K562 (cell line): ENCODE results near the gene TMEM200A.

Experiments
- CBX3 ChIP-seq, 2 experiments: IDR thresholded peaks; 1 replicate in 1 of 2; 2 replicates in 1 of 2; pipeline ENCODE4 v1.6.1; 2012; ENCODE audit warnings: inconsistent platforms in 2 of 2, low read length in 2 of 2, borderline replicate concordance in 1 of 2, control low read depth in 1 of 2
- ESRRA ChIP-seq: fragments of 450-650 bp; IDR thresholded peaks from 2 replicates; pipeline ENCODE4 v1.6.1; 2014; ENCODE audit warnings: low read depth, mild to moderate bottlenecking, moderate library complexity, borderline replicate concordance
- IRF2 ChIP-seq: sonication (generic); formaldehyde crosslinking; IDR thresholded peaks from 2 replicates; pipeline ENCODE4 v1.8.1; 2022; ENCODE audit warnings: mild to moderate bottlenecking, missing genetic modification reagents
- JUN ChIP-seq, 2 experiments: sonication (generic) in 1 of 2; formaldehyde crosslinking in 1 of 2; IDR thresholded peaks; 2 replicates each; pipeline versions ENCODE4 v1.6.1 to v1.8.0; 2012 to 2022; ENCODE audit warnings: borderline replicate concordance in 2 of 2, mild to moderate bottlenecking in 2 of 2, improper control_type of control experiment in 1 of 2, low read depth in 1 of 2, low read length in 1 of 2, missing genetic modification reagents in 1 of 2
- SIN3A ChIP-seq, 2 experiments: fragments of 150-350 bp in 1 of 2; IDR thresholded peaks; 2 replicates each; pipeline ENCODE4 v1.6.1; 2011 to 2016; ENCODE audit warnings: borderline replicate concordance in 2 of 2, low read depth in 2 of 2, low read length in 2 of 2, mild to moderate bottlenecking in 2 of 2, moderate library complexity in 2 of 2; ENCODE audit not compliant: control insufficient read depth in 1 of 2
- SMC3 ChIP-seq: conservative IDR thresholded peaks from 2 replicates; pipeline ENCODE4 v1.6.1; 2011; ENCODE audit warnings: low read depth, low read length, improper control_type of control experiment; ENCODE audit not compliant: insufficient read depth
- ZNF133 ChIP-seq: fragments of 250-450 bp; sonication (Bioruptor Pico); IDR thresholded peaks from 2 replicates; pipeline ENCODE4 v1.4.0; 2020; ENCODE audit warnings: mild to moderate bottlenecking
- TF ChIP-seq, protein P1 (sequence below): sonication (generic); formaldehyde crosslinking; IDR thresholded peaks from 2 replicates; pipeline ENCODE4 v1.9.0; 2022; ENCODE audit warnings: mild to moderate bottlenecking, missing genetic modification reagents
- TF ChIP-seq, protein P2 (sequence below): fragments of 450-650 bp; IDR thresholded peaks from 2 replicates; pipeline ENCODE4 v1.6.1; 2018; ENCODE audit warnings: mild to moderate bottlenecking, low read depth; ENCODE audit not compliant: partially characterized antibody
- TF ChIP-seq, protein P3 (sequence below), 3 experiments: IDR thresholded peaks in 2 of 3; conservative IDR thresholded peaks in 1 of 3; 2 replicates each; pipeline ENCODE4 v1.5.1; 2011 to 2012; ENCODE audit warnings: low read length in 3 of 3, mild to moderate bottlenecking in 3 of 3, control low read depth in 2 of 3, improper control_type of control experiment in 1 of 3, inconsistent platforms in 1 of 3, low read depth in 1 of 3, mixed read lengths in 1 of 3, moderate library complexity in 1 of 3; ENCODE audit not compliant: insufficient read depth in 2 of 3
- TF ChIP-seq, protein P4 (sequence below), 2 experiments: fragments of 450-650 bp; IDR thresholded peaks; 2 replicates each; pipeline ENCODE4 v1.6.1; 2016
- TF ChIP-seq, protein P5 (sequence below): sonication (generic); formaldehyde crosslinking; IDR thresholded peaks from 2 replicates; pipeline ENCODE4 v1.8.0; 2022; ENCODE audit warnings: mild to moderate bottlenecking, missing genetic modification reagents, borderline replicate concordance

DNA sequence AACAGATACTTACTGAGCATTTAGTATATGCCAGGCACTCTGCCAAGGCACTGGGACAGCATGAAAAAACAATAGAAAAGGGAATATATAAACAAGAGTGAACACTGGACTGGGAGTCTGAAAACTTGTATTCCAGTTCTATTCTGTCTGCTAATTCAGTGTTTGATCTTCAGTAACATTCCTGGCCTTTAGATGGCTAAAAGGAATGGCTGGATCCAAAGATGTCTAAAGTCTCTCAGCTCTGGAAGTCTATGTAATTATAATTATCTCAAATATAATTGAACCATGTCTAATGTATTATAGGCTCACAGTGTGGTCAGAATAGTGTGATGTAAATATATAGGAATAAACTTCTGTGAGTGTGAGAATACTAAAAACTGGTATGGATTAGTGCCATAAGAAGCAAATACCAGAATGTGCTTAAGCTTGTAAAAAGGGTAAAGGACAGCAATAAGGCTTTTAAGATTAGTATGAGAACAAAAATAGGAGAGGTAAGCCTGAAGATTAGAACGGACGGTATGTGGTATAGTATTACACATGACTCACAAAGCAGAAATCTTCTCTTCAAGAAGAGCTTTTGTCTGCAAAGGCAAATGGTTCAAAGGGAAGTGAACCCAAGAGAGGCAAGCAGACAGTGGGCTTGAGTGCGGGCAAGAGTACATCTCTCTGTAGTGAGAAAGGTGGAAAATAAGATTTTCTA, 68.5 kb downstream of the TMEM200A start:
- TF ChIP-seq, protein P1, sequence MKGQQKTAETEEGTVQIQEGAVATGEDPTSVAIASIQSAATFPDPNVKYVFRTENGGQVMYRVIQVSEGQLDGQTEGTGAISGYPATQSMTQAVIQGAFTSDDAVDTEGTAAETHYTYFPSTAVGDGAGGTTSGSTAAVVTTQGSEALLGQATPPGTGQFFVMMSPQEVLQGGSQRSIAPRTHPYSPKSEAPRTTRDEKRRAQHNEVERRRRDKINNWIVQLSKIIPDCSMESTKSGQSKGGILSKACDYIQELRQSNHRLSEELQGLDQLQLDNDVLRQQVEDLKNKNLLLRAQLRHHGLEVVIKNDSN (CRISPR knock-in tag) = no peak
- TF ChIP-seq JUN (IDR thresholded peaks at IDR 0.05; ENCODE audit: borderline replicate concordance, low read depth, low read length) (no peak), JUN (CRISPR knock-in tag; IDR thresholded peaks at IDR 0.05; ENCODE audit: borderline replicate concordance) (no peak), IRF2 (CRISPR knock-in tag) (no peak), ZNF133 (CRISPR knock-in tag) (no peak), SMC3 (no peak), ESRRA (no peak), CBX3 (IDR thresholded peaks at IDR 0.05; ENCODE audit: borderline replicate concordance in 1 of 2, low read length in 2 of 2) (no peak), SIN3A (IDR thresholded peaks at IDR 0.05; ENCODE audit: borderline replicate concordance in 2 of 2, control insufficient read depth in 1 of 2, low read depth in 2 of 2, low read length in 2 of 2) (no peak)
- TF ChIP-seq, protein P2, sequence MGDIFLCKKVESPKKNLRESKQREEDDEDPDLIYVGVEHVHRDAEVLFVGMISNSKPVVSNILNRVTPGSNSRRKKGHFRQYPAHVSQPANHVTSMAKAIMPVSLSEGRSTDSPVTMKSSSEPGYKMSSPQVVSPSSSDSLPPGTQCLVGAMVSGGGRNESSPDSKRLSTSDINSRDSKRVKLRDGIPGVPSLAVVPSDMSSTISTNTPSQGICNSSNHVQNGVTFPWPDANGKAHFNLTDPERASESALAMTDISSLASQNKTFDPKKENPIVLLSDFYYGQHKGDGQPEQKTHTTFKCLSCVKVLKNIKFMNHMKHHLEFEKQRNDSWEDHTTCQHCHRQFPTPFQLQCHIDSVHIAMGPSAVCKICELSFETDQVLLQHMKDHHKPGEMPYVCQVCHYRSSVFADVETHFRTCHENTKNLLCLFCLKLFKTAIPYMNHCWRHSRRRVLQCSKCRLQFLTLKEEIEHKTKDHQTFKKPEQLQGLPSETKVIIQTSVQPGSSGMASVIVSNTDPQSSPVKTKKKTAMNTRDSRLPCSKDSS = no peak
- TF ChIP-seq, protein P3, sequence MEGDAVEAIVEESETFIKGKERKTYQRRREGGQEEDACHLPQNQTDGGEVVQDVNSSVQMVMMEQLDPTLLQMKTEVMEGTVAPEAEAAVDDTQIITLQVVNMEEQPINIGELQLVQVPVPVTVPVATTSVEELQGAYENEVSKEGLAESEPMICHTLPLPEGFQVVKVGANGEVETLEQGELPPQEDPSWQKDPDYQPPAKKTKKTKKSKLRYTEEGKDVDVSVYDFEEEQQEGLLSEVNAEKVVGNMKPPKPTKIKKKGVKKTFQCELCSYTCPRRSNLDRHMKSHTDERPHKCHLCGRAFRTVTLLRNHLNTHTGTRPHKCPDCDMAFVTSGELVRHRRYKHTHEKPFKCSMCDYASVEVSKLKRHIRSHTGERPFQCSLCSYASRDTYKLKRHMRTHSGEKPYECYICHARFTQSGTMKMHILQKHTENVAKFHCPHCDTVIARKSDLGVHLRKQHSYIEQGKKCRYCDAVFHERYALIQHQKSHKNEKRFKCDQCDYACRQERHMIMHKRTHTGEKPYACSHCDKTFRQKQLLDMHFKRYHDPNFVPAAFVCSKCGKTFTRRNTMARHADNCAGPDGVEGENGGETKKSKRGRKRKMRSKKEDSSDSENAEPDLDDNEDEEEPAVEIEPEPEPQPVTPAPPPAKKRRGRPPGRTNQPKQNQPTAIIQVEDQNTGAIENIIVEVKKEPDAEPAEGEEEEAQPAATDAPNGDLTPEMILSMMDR (IDR thresholded peaks at IDR 0.05 in 2 of 3, conservative IDR thresholded peaks at IDR 0.05 in 1 of 3; ENCODE audit: insufficient read depth in 2 of 3, low read depth in 1 of 3, low read length in 3 of 3) = no peak
- TF ChIP-seq, protein P4, sequence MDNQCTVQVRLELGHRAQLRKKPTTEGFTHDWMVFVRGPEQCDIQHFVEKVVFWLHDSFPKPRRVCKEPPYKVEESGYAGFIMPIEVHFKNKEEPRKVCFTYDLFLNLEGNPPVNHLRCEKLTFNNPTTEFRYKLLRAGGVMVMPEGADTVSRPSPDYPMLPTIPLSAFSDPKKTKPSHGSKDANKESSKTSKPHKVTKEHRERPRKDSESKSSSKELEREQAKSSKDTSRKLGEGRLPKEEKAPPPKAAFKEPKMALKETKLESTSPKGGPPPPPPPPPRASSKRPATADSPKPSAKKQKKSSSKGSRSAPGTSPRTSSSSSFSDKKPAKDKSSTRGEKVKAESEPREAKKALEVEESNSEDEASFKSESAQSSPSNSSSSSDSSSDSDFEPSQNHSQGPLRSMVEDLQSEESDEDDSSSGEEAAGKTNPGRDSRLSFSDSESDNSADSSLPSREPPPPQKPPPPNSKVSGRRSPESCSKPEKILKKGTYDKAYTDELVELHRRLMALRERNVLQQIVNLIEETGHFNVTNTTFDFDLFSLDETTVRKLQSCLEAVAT (IDR thresholded peaks at IDR 0.05) = no peak
- TF ChIP-seq, protein P5, sequence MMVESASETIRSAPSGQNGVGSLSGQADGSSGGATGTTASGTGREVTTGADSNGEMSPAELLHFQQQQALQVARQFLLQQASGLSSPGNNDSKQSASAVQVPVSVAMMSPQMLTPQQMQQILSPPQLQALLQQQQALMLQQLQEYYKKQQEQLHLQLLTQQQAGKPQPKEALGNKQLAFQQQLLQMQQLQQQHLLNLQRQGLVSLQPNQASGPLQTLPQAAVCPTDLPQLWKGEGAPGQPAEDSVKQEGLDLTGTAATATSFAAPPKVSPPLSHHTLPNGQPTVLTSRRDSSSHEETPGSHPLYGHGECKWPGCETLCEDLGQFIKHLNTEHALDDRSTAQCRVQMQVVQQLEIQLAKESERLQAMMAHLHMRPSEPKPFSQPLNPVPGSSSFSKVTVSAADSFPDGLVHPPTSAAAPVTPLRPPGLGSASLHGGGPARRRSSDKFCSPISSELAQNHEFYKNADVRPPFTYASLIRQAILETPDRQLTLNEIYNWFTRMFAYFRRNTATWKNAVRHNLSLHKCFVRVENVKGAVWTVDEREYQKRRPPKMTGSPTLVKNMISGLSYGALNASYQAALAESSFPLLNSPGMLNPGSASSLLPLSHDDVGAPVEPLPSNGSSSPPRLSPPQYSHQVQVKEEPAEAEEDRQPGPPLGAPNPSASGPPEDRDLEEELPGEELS (CRISPR knock-in tag) = no peak
